ENCODE results near the gene GUK1.

DNA sequence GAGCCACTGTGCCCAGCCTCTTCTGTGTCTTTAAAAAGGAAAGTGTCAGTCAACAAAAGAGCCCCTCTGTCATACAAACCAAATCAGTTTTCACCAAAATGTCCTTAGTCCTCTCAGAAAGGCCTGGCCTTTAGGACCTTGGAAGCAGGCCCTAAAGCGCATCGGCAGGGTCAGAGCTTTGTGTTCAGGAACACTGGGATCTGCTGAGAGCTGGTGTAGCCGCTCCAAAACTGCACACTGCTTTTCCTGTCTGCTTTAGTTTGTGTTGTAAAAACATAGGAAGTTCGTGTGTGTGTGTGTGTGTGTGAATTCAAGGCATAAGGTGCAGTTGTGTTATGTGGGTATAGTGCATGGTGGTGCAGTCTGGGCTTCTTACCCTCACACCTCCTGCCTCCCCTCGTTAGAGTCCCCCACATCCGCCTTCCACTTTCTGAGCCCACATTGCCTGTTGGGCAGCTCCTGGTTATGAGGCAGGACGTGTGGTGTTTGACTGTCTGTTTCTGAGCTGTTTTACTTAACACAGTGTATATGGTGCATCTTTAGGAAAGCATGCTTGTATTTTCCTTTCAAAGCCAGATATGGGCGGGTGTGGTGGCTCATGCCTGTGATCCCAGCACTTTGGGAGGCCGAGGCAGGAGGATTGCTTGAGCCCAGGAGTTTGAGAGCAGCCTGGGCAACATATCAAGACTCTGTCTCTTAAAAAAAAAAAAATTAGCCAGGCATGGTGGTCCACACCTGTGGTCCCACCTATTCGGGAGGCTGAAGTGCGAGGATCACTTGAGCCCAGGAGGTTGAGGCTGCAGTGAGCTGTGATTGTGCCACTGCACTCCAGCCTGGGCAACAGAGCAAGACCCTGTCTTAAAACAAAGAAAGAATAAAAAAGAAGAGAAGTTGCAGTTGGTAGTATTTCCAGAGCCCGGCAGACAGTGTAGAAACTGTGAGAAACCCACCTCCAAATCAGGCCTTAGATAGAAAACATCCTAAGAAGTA lies 37.9 kb downstream of the GUK1 start:
- TF ChIP-seq, protein P1, sequence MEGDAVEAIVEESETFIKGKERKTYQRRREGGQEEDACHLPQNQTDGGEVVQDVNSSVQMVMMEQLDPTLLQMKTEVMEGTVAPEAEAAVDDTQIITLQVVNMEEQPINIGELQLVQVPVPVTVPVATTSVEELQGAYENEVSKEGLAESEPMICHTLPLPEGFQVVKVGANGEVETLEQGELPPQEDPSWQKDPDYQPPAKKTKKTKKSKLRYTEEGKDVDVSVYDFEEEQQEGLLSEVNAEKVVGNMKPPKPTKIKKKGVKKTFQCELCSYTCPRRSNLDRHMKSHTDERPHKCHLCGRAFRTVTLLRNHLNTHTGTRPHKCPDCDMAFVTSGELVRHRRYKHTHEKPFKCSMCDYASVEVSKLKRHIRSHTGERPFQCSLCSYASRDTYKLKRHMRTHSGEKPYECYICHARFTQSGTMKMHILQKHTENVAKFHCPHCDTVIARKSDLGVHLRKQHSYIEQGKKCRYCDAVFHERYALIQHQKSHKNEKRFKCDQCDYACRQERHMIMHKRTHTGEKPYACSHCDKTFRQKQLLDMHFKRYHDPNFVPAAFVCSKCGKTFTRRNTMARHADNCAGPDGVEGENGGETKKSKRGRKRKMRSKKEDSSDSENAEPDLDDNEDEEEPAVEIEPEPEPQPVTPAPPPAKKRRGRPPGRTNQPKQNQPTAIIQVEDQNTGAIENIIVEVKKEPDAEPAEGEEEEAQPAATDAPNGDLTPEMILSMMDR (IDR thresholded peaks at IDR 0.05): no peak
- no peak for TF ChIP-seq POLR2A (IDR thresholded peaks at IDR 0.05)

Measured in lower leg skin (tissue), 3 donors.